HEK293T (cell line): ENCODE measurements around the gene CERK.

Experiments
- CTCF ChIA-PET: fragments of 350-600 bp; formaldehyde crosslinking; extraction: SDS; loops from one replicate; lab custom pipeline; 2021; ENCODE audit warnings: antibody characterized with exemption, inconsistent platforms; lab: Yijun Ruan, JAX
- POLR2A ChIA-PET: fragments of 350-600 bp; formaldehyde crosslinking; extraction: SDS; loops from one replicate; lab custom pipeline; 2020; ENCODE audit warnings: antibody characterized with exemption, inconsistent platforms; lab: Yijun Ruan, JAX
- DNase-seq: peaks from one replicate; pipeline ENCODE4 v3.0.0; 2012; ENCODE audit warnings: mixed read lengths; ENCODE audit errors: extremely low spot score
- ARNT ChIP-seq: fragments of 450-650 bp; IDR thresholded peaks from 2 replicates; pipeline ENCODE4 v1.6.1; 2017; ENCODE audit warnings: mild to moderate bottlenecking
- BHLHE40 ChIP-seq: fragments of 450-650 bp; IDR thresholded peaks from 2 replicates; pipeline ENCODE4 v1.6.1; 2016; ENCODE audit warnings: mild to moderate bottlenecking, moderate library complexity, borderline replicate concordance
- CTBP1 ChIP-seq: fragments of 450-650 bp; IDR thresholded peaks from 2 replicates; pipeline ENCODE4 v1.6.1; 2016; ENCODE audit warnings: borderline replicate concordance
- ELF4 ChIP-seq: fragments of 450-650 bp; IDR thresholded peaks from 2 replicates; pipeline ENCODE4 v1.6.1; 2017; ENCODE audit warnings: antibody characterized with exemption
- FOXA1 ChIP-seq: fragments of 450-650 bp; IDR thresholded peaks from 2 replicates; pipeline ENCODE4 v1.6.1; 2016; ENCODE audit warnings: mild to moderate bottlenecking
- FOXK2 ChIP-seq: fragments of 450-650 bp; IDR thresholded peaks from 2 replicates; pipeline ENCODE4 v1.6.1; 2016; ENCODE audit warnings: mild to moderate bottlenecking
- FOXM1 ChIP-seq: fragments of 450-650 bp; IDR thresholded peaks from 2 replicates; pipeline ENCODE4 v1.6.1; 2017; ENCODE audit warnings: mild to moderate bottlenecking, borderline replicate concordance
- HDGF ChIP-seq: fragments of 450-650 bp; IDR thresholded peaks from 2 replicates; pipeline ENCODE4 v1.6.1; 2017; ENCODE audit warnings: antibody characterized with exemption, borderline replicate concordance
- L3MBTL2 ChIP-seq: fragments of 450-650 bp; conservative IDR thresholded peaks from 2 replicates; pipeline ENCODE4 v1.6.1; 2016; ENCODE audit warnings: mild to moderate bottlenecking
- LEF1 ChIP-seq: fragments of 450-650 bp; IDR thresholded peaks from 2 replicates; pipeline ENCODE4 v1.6.1; 2017; ENCODE audit warnings: mild to moderate bottlenecking, borderline replicate concordance
- NFRKB ChIP-seq: fragments of 450-650 bp; IDR thresholded peaks from 2 replicates; pipeline ENCODE4 v1.6.1; 2016; ENCODE audit warnings: mild to moderate bottlenecking, moderate library complexity
- SP1 ChIP-seq: fragments of 450-650 bp; IDR thresholded peaks from 2 replicates; pipeline ENCODE4 v1.6.1; 2017
- SUZ12 ChIP-seq: fragments of 450-650 bp; IDR thresholded peaks from 2 replicates; pipeline ENCODE4 v1.6.1; 2016; ENCODE audit warnings: mild to moderate bottlenecking
- TARDBP ChIP-seq: fragments of 450-650 bp; IDR thresholded peaks from 2 replicates; pipeline ENCODE4 v1.6.1; 2016
- ZNF384 ChIP-seq: fragments of 450-650 bp; IDR thresholded peaks from 2 replicates; pipeline ENCODE4 v1.6.1; 2016
- TF ChIP-seq, protein P1 (sequence below): fragments of 450-650 bp; IDR thresholded peaks from 2 replicates; pipeline ENCODE4 v1.6.1; 2016

Gene CERK

DNA sequence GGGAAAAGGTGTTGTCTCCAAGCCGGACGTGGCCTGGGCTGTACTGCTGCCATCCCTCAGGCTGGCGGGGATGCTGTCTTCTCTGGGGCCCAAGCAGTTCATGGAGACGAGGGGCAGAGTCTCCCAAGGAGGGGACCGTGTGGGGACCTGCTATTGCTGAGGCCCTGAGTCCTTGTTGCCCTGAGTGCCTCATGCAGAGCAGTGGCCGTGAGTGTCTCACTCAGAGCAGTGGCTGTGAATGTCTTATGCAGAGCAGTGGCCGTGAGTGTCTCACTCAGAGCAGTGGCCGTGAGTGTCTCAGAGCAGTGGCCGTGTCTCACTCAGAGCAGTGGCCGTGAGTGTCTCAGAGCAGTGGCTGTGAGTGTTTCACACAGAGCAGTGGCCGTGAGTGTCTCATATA is 63.1 kb downstream of the CERK start:
- TF ChIP-seq TARDBP = no peak
- TF ChIP-seq NFRKB = no peak
- TF ChIP-seq LEF1 = no peak
- TF ChIP-seq, protein P1, sequence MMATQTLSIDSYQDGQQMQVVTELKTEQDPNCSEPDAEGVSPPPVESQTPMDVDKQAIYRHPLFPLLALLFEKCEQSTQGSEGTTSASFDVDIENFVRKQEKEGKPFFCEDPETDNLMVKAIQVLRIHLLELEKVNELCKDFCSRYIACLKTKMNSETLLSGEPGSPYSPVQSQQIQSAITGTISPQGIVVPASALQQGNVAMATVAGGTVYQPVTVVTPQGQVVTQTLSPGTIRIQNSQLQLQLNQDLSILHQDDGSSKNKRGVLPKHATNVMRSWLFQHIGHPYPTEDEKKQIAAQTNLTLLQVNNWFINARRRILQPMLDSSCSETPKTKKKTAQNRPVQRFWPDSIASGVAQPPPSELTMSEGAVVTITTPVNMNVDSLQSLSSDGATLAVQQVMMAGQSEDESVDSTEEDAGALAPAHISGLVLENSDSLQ = no peak
- TF ChIP-seq ELF4 = no peak
- no peak for TF ChIP-seq SP1
- TF ChIP-seq FOXK2 = no peak
- TF ChIP-seq ARNT = no peak
- TF ChIP-seq L3MBTL2 = no peak
- TF ChIP-seq HDGF = no peak
- TF ChIP-seq BHLHE40 = no peak
- no peak for TF ChIP-seq FOXM1
- ChIA-PET POLR2A (no interaction called here), CTCF (no interaction called here)
- DNase-seq = no peak

DNA sequence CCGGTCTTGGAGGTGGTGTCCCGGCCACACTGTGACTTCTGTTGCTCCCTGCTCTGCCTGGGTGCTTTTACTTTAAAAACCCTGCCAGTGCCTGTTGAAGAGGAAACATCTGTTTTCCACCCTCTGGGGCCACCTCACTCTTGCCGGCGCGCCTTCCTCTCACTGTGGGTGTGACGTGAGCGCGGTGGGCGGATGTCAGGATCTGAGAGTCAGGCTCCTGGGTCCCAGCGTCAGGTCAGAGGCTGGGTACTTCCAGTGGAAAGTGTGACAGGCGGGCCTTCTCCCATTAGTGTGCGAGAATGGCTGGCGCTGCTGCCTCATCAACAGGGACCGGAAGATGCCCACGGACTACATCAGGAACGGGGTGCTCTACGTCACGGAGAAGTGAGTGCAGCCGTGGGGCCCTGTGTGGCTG is 63.7 kb downstream of the CERK start:
- ChIA-PET POLR2A (no interaction called here), CTCF (no interaction called here)

GRCh38 chr22:46673662-46674236 is 64.3 kb downstream of the CERK start:
- ChIA-PET CTCF (no interaction called here), POLR2A (no interaction called here)
- no peak for TF ChIP-seq L3MBTL2
- TF ChIP-seq TARDBP = no peak
- TF ChIP-seq NFRKB = no peak
- no peak for TF ChIP-seq FOXA1
- no peak for TF ChIP-seq SP1
- no peak for DNase-seq

More for the DNA sequence above, 63.7 kb downstream of the CERK start:
- no peak for DNase-seq
- TF ChIP-seq SP1 (no peak), BHLHE40 (no peak), FOXK2 (no peak), CTBP1 (no peak), SUZ12 (no peak), LEF1 (no peak), NFRKB (no peak), ELF4 (no peak), ARNT (no peak), FOXA1 (no peak), FOXM1 (no peak), ZNF384 (no peak), L3MBTL2 (no peak), HDGF (no peak), TARDBP (no peak)
- TF ChIP-seq, protein P1 = no peak

- POLR2A ChIA-PET = no interaction called here
- no peak for DNase-seq
- TF ChIP-seq SUZ12 (no peak), LEF1 (no peak), SP1 (no peak), ARNT (no peak), TARDBP (no peak), CTBP1 (no peak), FOXA1 (no peak), ELF4 (no peak), NFRKB (no peak), HDGF (no peak), BHLHE40 (no peak), L3MBTL2 (no peak)
- TF ChIP-seq, protein P1 = no peak
- CTCF ChIA-PET = no interaction called here
Measured at GRCh38 chr22:46673205-46673604, 64.8 kb downstream of the CERK start.

GRCh38 chr22:46672731-46673130 is 65.3 kb downstream of the CERK start:
- TF ChIP-seq ELF4 (no peak), CTBP1 (no peak), FOXK2 (no peak), L3MBTL2 (no peak), SP1 (no peak), SUZ12 (no peak), ZNF384 (no peak), TARDBP (no peak), NFRKB (no peak), FOXM1 (no peak), HDGF (no peak), ARNT (no peak), BHLHE40 (no peak), LEF1 (no peak), FOXA1 (no peak)
- TF ChIP-seq, protein P1 = no peak
- ChIA-PET CTCF (interaction anchor here (2.1 kb wide), 1 partner anchor 9 kb away, joined by 6 read pairs; no protein-coding TSS in a partner anchor), POLR2A (no interaction called here)
- no peak for DNase-seq

- DNase-seq = no peak
- ChIA-PET POLR2A (no interaction called here), CTCF (interaction anchor here (2.1 kb wide), 1 partner anchor 10 kb away, joined by 6 read pairs; no protein-coding TSS in a partner anchor)
- TF ChIP-seq LEF1 (no peak), FOXA1 (no peak), FOXK2 (no peak), SP1 (no peak), ARNT (no peak), SUZ12 (no peak), BHLHE40 (no peak)
- TF ChIP-seq, protein P1 = no peak
Measured at GRCh38 chr22:46671824-46672432, 66.1 kb downstream of the CERK start.
